GM19238 (cell line): ENCODE results near the gene ADGRG3.

Experiments
- DNase-seq: peaks from one replicate; pipeline ENCODE4 v3.0.0; 2011; ENCODE audit warnings: low spot score; ENCODE audit not compliant: insufficient read length

The ADGRG3 gene

GRCh38 chr16:57668263-57668571, at the start of gene ADGRG3:
ADGRG3 (plus strand) TSS chr16:57668306; CDS start chr16:57668348, 42 bp downstream.
- no peak for DNase-seq

- no peak for DNase-seq
Measured at GRCh38 chr16:57619133-57619605, 48.9 kb upstream of the ADGRG3 start.

GRCh38 chr16:57619606-57620334, 48.3 kb upstream of the ADGRG3 start:
- DNase-seq, result no peak

- no peak for DNase-seq
Measured at GRCh38 chr16:57620335-57621231, 47.5 kb upstream of the ADGRG3 start.

GRCh38 chr16:57621521-57622271, 46.4 kb upstream of the ADGRG3 start:
- DNase-seq, result no peak

- DNase-seq, result no peak
Measured at GRCh38 chr16:57622361-57623250, 45.5 kb upstream of the ADGRG3 start.

- no peak for DNase-seq
Measured at GRCh38 chr16:57623251-57624043, 44.7 kb upstream of the ADGRG3 start.

- no peak for DNase-seq
Measured at GRCh38 chr16:57624044-57624688, 43.9 kb upstream of the ADGRG3 start.

- no peak for DNase-seq
Measured at GRCh38 chr16:57624806-57625500, 43.2 kb upstream of the ADGRG3 start.

GRCh38 chr16:57626420-57627170, 41.5 kb upstream of the ADGRG3 start:
- no peak for DNase-seq

- no peak for DNase-seq
Measured at GRCh38 chr16:57627184-57627871, 40.8 kb upstream of the ADGRG3 start.

- no peak for DNase-seq
Measured at GRCh38 chr16:57628008-57628781, 39.9 kb upstream of the ADGRG3 start, which contains the start of gene ADGRG1. ADGRG1 (plus strand) TSS chr16:57628630; CDS start chr16:57650288, 21,658 bp downstream.

GRCh38 chr16:57628783-57629293, 39.3 kb upstream of the ADGRG3 start:
- no peak for DNase-seq

GRCh38 chr16:57629516-57630406, 38.3 kb upstream of the ADGRG3 start:
- DNase-seq, result no peak

- no peak for DNase-seq
Measured at GRCh38 chr16:57630407-57630797, 37.7 kb upstream of the ADGRG3 start.
